ENCODE data around the gene ZBTB49.
"Not testable (repeated sequence)": the region's sequence is repeated elsewhere in the genome, so short reads cannot be mapped to it uniquely, and the experiment has no call there.

ZBTB49 gene

GRCh38 chr4:4289941-4290850, at the start of gene ZBTB49, which contains the start of gene LYAR:
Gene ZBTB49, plus strand, starts transcription at chr4:4290251. Its CDS starts 9,695 bp downstream, at chr4:4299946.
Gene LYAR, minus strand, starts transcription at chr4:4290154. Its CDS starts 6,412 bp downstream, at chr4:4283742.
- ChIA-PET POLR2A (ENCODE audit: low non-redundant PET) (no interaction called here), CTCF (no interaction called here)
- DNase-seq (ENCODE audit: low spot score), result peak; percentile 89
- peak within 1 kb of the TSS; percentile 74 for H3K27ac ChIP-seq
- TF ChIP-seq CTCF (conservative IDR thresholded peaks at IDR 0.05; ENCODE audit: low read depth), result no peak

- H3K27ac ChIP-seq, result no peak overlapping the region
- no peak for DNase-seq (ENCODE audit: low spot score)
- POLR2A ChIA-PET (ENCODE audit: low non-redundant PET), result no interaction called here
- TF ChIP-seq CTCF (conservative IDR thresholded peaks at IDR 0.05; ENCODE audit: low read depth), result no peak
- CTCF ChIA-PET, result no interaction called here
Measured at GRCh38 chr4:4245172-4245571, 44.9 kb upstream of the ZBTB49 start.

- CTCF ChIA-PET, result no interaction called here
- peak overlapping the region; percentile 93 for H3K27ac ChIP-seq
- DNase-seq (ENCODE audit: low spot score), result no peak
- TF ChIP-seq CTCF (conservative IDR thresholded peaks at IDR 0.05; ENCODE audit: low read depth), result no peak
- POLR2A ChIA-PET (ENCODE audit: low non-redundant PET), result no interaction called here
Measured at GRCh38 chr4:4247696-4248028, 42.4 kb upstream of the ZBTB49 start.

GRCh38 chr4:4248029-4248884, 41.8 kb upstream of the ZBTB49 start, which contains the start of gene TMEM128:
Gene TMEM128, minus strand, starts transcription at chr4:4248223. Its CDS starts 21 bp downstream, at chr4:4248202.
- TF ChIP-seq CTCF (conservative IDR thresholded peaks at IDR 0.05; ENCODE audit: low read depth), result peak; percentile 26
- POLR2A ChIA-PET (ENCODE audit: low non-redundant PET), result no interaction called here
- peak within 1 kb of the TSS; percentile 93 for H3K27ac ChIP-seq
- CTCF ChIA-PET, result no interaction called here
- peak; percentile 82 for DNase-seq (ENCODE audit: low spot score)

GRCh38 chr4:4248885-4249203, 41.2 kb upstream of the ZBTB49 start:
- no peak for TF ChIP-seq CTCF (conservative IDR thresholded peaks at IDR 0.05; ENCODE audit: low read depth)
- peak overlapping the region; percentile 93 for H3K27ac ChIP-seq
- DNase-seq (ENCODE audit: low spot score), result no peak
- ChIA-PET CTCF (no interaction called here), POLR2A (ENCODE audit: low non-redundant PET) (no interaction called here)

GRCh38 chr4:4249342-4249741, 40.7 kb upstream of the ZBTB49 start:
- CTCF ChIA-PET; H3K27ac ChIP-seq; DNase-seq (ENCODE audit: low spot score); POLR2A ChIA-PET (ENCODE audit: low non-redundant PET): not testable (repeated sequence)

GRCh38 chr4:4249866-4250265, 40.2 kb upstream of the ZBTB49 start:
- no peak for TF ChIP-seq CTCF (conservative IDR thresholded peaks at IDR 0.05; ENCODE audit: low read depth)
- no peak overlapping the region for H3K27ac ChIP-seq
- POLR2A ChIA-PET (ENCODE audit: low non-redundant PET), result no interaction called here
- CTCF ChIA-PET, result no interaction called here
- no peak for DNase-seq (ENCODE audit: low spot score)

All from RWPE1 (cell line).